Stimulated activated CD4-positive, alpha-beta T cell treated with anti-CD3 and anti-CD28 coated beads, Interleukin-1b, Interleukin-23, amount 100 ng/mL, for 1 hour (primary cell): ENCODE results near the gene R3HDM1.
"Not testable (repeated sequence)": the region's sequence is repeated elsewhere in the genome, so short reads cannot be mapped to it uniquely, and the experiment has no call there.

Experiments
- DNase-seq, 2 donors: peaks; one replicate each; pipeline ENCODE4 v3.0.0-alpha.2; 2020; ENCODE audit warnings: low read depth in 2 of 2

Gene R3HDM1

GRCh38 chr2:135570884-135571283, 39.6 kb downstream of the R3HDM1 start:
- no peak for DNase-seq

GRCh38 chr2:135573620-135574019, 42.3 kb downstream of the R3HDM1 start:
- no peak for DNase-seq

GRCh38 chr2:135581282-135581681, 50.0 kb downstream of the R3HDM1 start:
- no peak for DNase-seq

GRCh38 chr2:135582383-135582782, 51.1 kb downstream of the R3HDM1 start:
- DNase-seq: no peak

- no peak for DNase-seq
These were observed 54.3 kb downstream of the R3HDM1 start for GRCh38 chr2:135585586-135585985.

GRCh38 chr2:135586148-135586547, 54.9 kb downstream of the R3HDM1 start:
- no peak for DNase-seq

- DNase-seq: no peak
These were observed 56.7 kb downstream of the R3HDM1 start for GRCh38 chr2:135587958-135588357.

- no peak for DNase-seq
These were observed 59.5 kb downstream of the R3HDM1 start for GRCh38 chr2:135590619-135591260.

GRCh38 chr2:135600915-135601314, 69.6 kb downstream of the R3HDM1 start:
- DNase-seq: no peak

- no peak for DNase-seq
These were observed 72.3 kb downstream of the R3HDM1 start for GRCh38 chr2:135603543-135603942.

- no peak for DNase-seq
These were observed 76.3 kb downstream of the R3HDM1 start for GRCh38 chr2:135607561-135607960.

- DNase-seq: no peak
These were observed 81.0 kb downstream of the R3HDM1 start for GRCh38 chr2:135612319-135612718.

GRCh38 chr2:135615404-135615803, 84.1 kb downstream of the R3HDM1 start:
- DNase-seq: no peak

GRCh38 chr2:135617501-135618015, 86.3 kb downstream of the R3HDM1 start:
- no peak for DNase-seq

GRCh38 chr2:135620198-135620597, 88.9 kb downstream of the R3HDM1 start:
- no peak for DNase-seq

GRCh38 chr2:135629520-135629919, 98.2 kb downstream of the R3HDM1 start:
- no peak for DNase-seq

- not testable (repeated sequence) for DNase-seq
These were observed 98.8 kb downstream of the R3HDM1 start for GRCh38 chr2:135630034-135630433.

GRCh38 chr2:135630488-135630887, 99.2 kb downstream of the R3HDM1 start:
- DNase-seq: no peak

- no peak for DNase-seq
These were observed 102.3 kb downstream of the R3HDM1 start for GRCh38 chr2:135633582-135633981.

GRCh38 chr2:135635212-135635835, 104.0 kb downstream of the R3HDM1 start:
- no peak for DNase-seq

GRCh38 chr2:135636982-135637381, 105.7 kb downstream of the R3HDM1 start:
- DNase-seq: no peak

- no peak for DNase-seq
These were observed 106.3 kb downstream of the R3HDM1 start for GRCh38 chr2:135637456-135638087.

GRCh38 chr2:135638825-135639224, 107.5 kb downstream of the R3HDM1 start:
- no peak for DNase-seq
